ENCODE results near the gene KCTD14.
"Not testable (repeated sequence)": the region's sequence is repeated elsewhere in the genome, so short reads cannot be mapped to it uniquely, and the experiment has no call there.

The KCTD14 gene

GRCh38 chr11:78028423-78028822, 5.3 kb upstream of the KCTD14 start:
- not testable (repeated sequence) for ATAC-seq (replicated peaks)

GRCh38 chr11:78027759-78028158, 4.7 kb upstream of the KCTD14 start:
- H3K27ac Mint-ChIP-seq: no peak overlapping the region
- ATAC-seq (replicated peaks) (no peak), DNase-seq (no peak)
- H3K27me3 Mint-ChIP-seq: peaks cover 4 to 18% of the 10 kb centered on the region in 2 donors
- no peaks in the 10 kb centered on the region for H3K4me1 Mint-ChIP-seq (ENCODE audit: low read depth in 2 of 2)
- H3K36me3 Mint-ChIP-seq (ENCODE audit: insufficient read depth): no peaks in the 10 kb centered on the region
- H3K9me3 Mint-ChIP-seq: no peaks in the 10 kb centered on the region
- no peak overlapping the region for H3K4me3 Mint-ChIP-seq

More at GRCh38 chr11:78028423-78028822, 5.3 kb upstream of the KCTD14 start:
- H3K4me1 Mint-ChIP-seq (ENCODE audit: low read depth in 2 of 2); H3K4me3 Mint-ChIP-seq; H3K9me3 Mint-ChIP-seq; H3K27ac Mint-ChIP-seq; DNase-seq; H3K36me3 Mint-ChIP-seq (ENCODE audit: insufficient read depth): not testable (repeated sequence)
- H3K27me3 Mint-ChIP-seq: peaks cover 0 to 13% of the 10 kb centered on the region in 2 donors

DNA sequence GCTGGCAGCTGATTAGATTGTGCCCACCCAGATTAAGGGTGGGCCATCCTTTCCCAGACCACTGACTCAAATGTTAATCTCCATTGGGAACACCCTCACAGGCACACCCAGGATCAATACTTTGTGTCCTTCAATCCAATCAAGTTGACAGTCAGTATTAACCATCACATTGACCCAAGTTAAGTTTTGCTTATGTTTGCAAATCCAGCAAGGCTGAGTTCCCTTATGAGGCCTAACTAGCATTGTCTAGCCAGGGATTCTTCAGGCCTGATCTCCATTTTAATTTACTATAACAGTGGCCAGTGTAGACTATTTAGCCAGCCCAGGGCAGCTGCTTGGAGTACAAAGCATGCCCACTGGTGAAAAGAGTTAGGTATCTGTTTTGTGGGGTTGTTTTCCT, 2.3 kb upstream of the KCTD14 start:
- H3K27me3 Mint-ChIP-seq: peaks cover 16 to 33% of the 10 kb centered on the region in 2 donors
- H3K4me1 Mint-ChIP-seq (ENCODE audit: low read depth in 2 of 2): peaks cover 0 to 2% of the 10 kb centered on the region in 2 donors
- H3K36me3 Mint-ChIP-seq (ENCODE audit: insufficient read depth): no peaks in the 10 kb centered on the region
- H3K4me3 Mint-ChIP-seq: no peak overlapping the region
- no peak overlapping the region for H3K27ac Mint-ChIP-seq
- H3K9me3 Mint-ChIP-seq: no peaks in the 10 kb centered on the region
- ATAC-seq (replicated peaks): no peak
- DNase-seq: no peak

GRCh38 chr11:78023426-78023825, 350 bp upstream of the KCTD14 start:
- H3K36me3 Mint-ChIP-seq (ENCODE audit: insufficient read depth): no peaks in the 10 kb centered on the region
- no peak for ATAC-seq (replicated peaks)
- no peaks in the 10 kb centered on the region for H3K9me3 Mint-ChIP-seq
- no peak overlapping the region for H3K4me3 Mint-ChIP-seq
- no peak for DNase-seq
- H3K27me3 Mint-ChIP-seq: peaks cover 16 to 33% of the 10 kb centered on the region in 2 donors
- H3K4me1 Mint-ChIP-seq (ENCODE audit: low read depth in 2 of 2): peaks cover 0 to 2% of the 10 kb centered on the region in 2 donors
- no peak overlapping the region for H3K27ac Mint-ChIP-seq

- H3K27me3 Mint-ChIP-seq: peaks cover 16 to 33% of the 10 kb centered on the region in 2 donors
- H3K27ac Mint-ChIP-seq: no peak overlapping the region
- H3K4me3 Mint-ChIP-seq: no peak overlapping the region
- no peaks in the 10 kb centered on the region for H3K36me3 Mint-ChIP-seq (ENCODE audit: insufficient read depth)
- no peaks in the 10 kb centered on the region for H3K9me3 Mint-ChIP-seq
- no peak for ATAC-seq (replicated peaks)
- peaks cover 0 to 2% of the 10 kb centered on the region in 2 donors for H3K4me1 Mint-ChIP-seq (ENCODE audit: low read depth in 2 of 2)
- DNase-seq: no peak
These were observed 1.5 kb downstream of the KCTD14 start for GRCh38 chr11:78021611-78022010.

DNA sequence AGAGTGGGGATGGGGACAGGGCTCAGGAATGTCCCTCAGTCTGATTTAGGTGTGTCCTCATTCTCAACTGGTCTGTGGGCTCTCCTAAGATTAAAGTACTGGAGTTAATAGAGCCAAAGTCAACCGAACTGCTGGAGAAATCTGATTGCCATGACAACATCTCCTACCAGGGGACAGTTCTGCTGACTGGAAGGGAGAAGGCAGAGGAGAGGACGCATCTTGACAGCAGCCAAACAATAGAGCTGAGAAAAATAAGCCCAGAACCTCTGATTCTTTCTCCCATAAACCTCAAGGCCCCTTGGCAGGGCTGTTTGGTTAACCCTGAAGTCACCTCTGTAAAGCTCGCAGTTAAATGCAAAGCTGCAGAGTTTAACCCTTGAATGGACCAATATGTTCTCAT, 2.8 kb downstream of the KCTD14 start:
- H3K27me3 Mint-ChIP-seq: peaks cover 16 to 28% of the 10 kb centered on the region in 2 donors
- H3K4me1 Mint-ChIP-seq (ENCODE audit: low read depth in 2 of 2): peaks cover 0 to 2% of the 10 kb centered on the region in 2 donors
- DNase-seq (no peak), ATAC-seq (replicated peaks) (no peak)
- H3K4me3 Mint-ChIP-seq: no peak overlapping the region
- H3K27ac Mint-ChIP-seq: no peak overlapping the region
- H3K36me3 Mint-ChIP-seq (ENCODE audit: insufficient read depth): no peaks in the 10 kb centered on the region
- H3K9me3 Mint-ChIP-seq: no peaks in the 10 kb centered on the region

- DNase-seq (no peak), ATAC-seq (replicated peaks) (no peak)
- Mint-ChIP-seq H3K9me3 (no peaks in the 10 kb centered on the region), H3K4me1 (ENCODE audit: low read depth in 2 of 2) (peaks cover 0 to 2% of the 10 kb centered on the region in 2 donors), H3K36me3 (ENCODE audit: insufficient read depth) (no peaks in the 10 kb centered on the region), H3K27ac (no peak overlapping the region), H3K27me3 (peaks cover 16 to 28% of the 10 kb centered on the region in 2 donors), H3K4me3 (no peak overlapping the region)
These were observed 3.3 kb downstream of the KCTD14 start for GRCh38 chr11:78019808-78020207.

DNA sequence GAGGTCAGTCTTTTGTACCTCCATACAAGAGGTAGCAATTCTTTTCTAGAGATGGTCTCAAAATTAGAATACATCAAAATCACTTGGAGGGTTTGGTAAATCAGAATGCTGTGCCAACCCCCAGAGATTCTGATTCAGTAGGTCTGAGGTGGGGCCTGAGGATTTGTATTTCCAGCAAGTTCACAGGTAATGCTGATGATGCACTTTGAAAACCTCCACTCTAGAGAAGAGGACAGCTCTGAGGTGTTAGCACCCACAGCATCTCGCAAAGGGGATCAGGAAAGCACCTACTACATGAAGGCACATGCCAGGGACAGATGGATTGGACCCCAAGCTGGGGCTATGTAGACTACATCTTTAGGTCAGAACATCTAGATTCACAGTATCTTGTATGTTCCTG, 7.2 kb downstream of the KCTD14 start:
- H3K4me3 Mint-ChIP-seq: no peak overlapping the region
- DNase-seq (no peak), ATAC-seq (replicated peaks) (no peak)
- no peaks in the 10 kb centered on the region for H3K27me3 Mint-ChIP-seq
- H3K9me3 Mint-ChIP-seq: no peaks in the 10 kb centered on the region
- H3K4me1 Mint-ChIP-seq (ENCODE audit: low read depth in 2 of 2): no peaks in the 10 kb centered on the region
- no peaks in the 10 kb centered on the region for H3K36me3 Mint-ChIP-seq (ENCODE audit: insufficient read depth)
- H3K27ac Mint-ChIP-seq: no peak overlapping the region

DNA sequence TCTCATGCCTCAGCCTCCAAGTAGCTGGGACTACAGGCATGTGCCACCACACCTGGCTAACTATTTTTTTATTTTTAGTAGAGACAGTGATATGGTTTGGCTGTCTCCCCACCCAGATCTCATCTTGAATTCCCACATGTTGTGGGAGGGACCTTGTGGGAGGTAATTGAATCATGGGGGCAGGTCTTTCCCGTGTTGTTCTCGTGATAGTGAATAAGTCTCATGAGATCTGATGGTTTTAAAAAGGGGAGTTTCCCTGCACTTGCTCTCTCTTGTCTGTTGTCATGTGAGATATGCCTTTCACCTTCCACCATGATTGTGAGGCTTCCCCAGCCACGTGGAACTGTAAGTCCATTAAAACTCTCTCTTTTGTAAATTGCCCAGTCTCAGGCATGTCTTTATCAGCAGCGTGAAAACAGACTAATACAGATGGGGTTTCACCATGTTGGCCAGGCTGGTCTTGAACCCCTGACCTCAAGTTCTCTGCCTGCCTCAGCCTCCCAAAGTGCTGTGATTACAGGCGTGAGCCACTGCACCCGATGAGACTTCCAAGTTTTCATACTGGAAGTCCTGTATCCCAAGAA, 8.0 kb downstream of the KCTD14 start:
- not testable (repeated sequence) for H3K4me1 Mint-ChIP-seq (ENCODE audit: low read depth in 2 of 2); H3K36me3 Mint-ChIP-seq (ENCODE audit: insufficient read depth); H3K4me3 Mint-ChIP-seq; H3K27me3 Mint-ChIP-seq; DNase-seq; H3K27ac Mint-ChIP-seq; H3K9me3 Mint-ChIP-seq; ATAC-seq (replicated peaks)

GRCh38 chr11:78011301-78011700, 11.8 kb downstream of the KCTD14 start:
- no peaks in the 10 kb centered on the region for H3K36me3 Mint-ChIP-seq (ENCODE audit: insufficient read depth)
- no peaks in the 10 kb centered on the region for H3K4me1 Mint-ChIP-seq (ENCODE audit: low read depth in 2 of 2)
- H3K9me3 Mint-ChIP-seq: no peaks in the 10 kb centered on the region
- H3K27me3 Mint-ChIP-seq: peaks cover 0 to 12% of the 10 kb centered on the region in 2 donors
- no peak overlapping the region for H3K4me3 Mint-ChIP-seq
- H3K27ac Mint-ChIP-seq: no peak overlapping the region
- ATAC-seq (replicated peaks) (no peak), DNase-seq (no peak)

- ATAC-seq (replicated peaks) (no peak), DNase-seq (no peak)
- H3K4me1 Mint-ChIP-seq (ENCODE audit: low read depth in 2 of 2): no peaks in the 10 kb centered on the region
- H3K27me3 Mint-ChIP-seq: peaks cover 0 to 17% of the 10 kb centered on the region in 2 donors
- H3K9me3 Mint-ChIP-seq: no peaks in the 10 kb centered on the region
- no peak overlapping the region for H3K4me3 Mint-ChIP-seq
- no peaks in the 10 kb centered on the region for H3K36me3 Mint-ChIP-seq (ENCODE audit: insufficient read depth)
- no peak overlapping the region for H3K27ac Mint-ChIP-seq
These were observed 12.3 kb downstream of the KCTD14 start for GRCh38 chr11:78010755-78011154.

DNA sequence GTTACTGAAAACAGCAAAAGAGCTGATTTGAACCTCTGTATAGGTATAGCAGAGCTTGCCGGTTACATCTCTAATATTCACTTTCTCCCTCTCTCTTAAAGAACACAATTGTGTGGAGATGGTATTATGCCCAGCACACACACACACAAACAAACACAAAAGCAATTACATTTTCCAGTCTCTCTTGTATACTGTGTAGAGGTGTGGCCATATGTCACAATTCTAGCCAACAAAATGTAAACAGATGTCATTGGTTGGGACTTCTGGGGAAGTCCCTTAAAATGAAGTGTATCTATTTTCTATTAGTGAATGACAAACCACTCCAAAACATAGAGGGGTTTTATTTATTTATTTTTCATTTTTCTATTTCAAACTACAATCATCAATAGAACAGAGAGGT, 12.8 kb downstream of the KCTD14 start:
- Mint-ChIP-seq H3K4me3 (no peak overlapping the region), H3K9me3 (no peaks in the 10 kb centered on the region), H3K4me1 (ENCODE audit: low read depth in 2 of 2) (no peaks in the 10 kb centered on the region), H3K27me3 (peaks cover 0 to 17% of the 10 kb centered on the region in 2 donors), H3K36me3 (ENCODE audit: insufficient read depth) (no peaks in the 10 kb centered on the region), H3K27ac (no peak overlapping the region)
- ATAC-seq (replicated peaks) (no peak), DNase-seq (no peak)

DNA sequence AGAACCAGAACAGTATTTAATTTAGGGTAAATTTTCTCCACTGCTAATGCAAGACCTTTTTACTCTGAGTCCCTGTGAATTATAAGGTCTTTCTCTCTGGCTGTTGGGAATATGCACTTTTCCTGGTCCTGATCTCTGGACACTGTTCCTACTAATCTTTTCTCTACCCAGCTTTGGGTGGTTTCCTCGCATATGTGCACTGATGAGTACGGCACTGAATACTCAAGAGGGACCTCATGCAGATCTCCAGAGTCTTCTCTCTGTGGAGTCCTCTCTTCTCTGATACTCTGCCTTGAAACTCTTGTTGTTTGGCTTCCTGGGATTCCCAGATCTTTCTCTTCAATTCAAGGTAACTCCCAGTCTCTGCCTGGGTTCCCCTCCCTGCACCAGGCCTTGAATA, 14.0 kb downstream of the KCTD14 start:
- Mint-ChIP-seq H3K27ac (no peak overlapping the region), H3K36me3 (ENCODE audit: insufficient read depth) (no peaks in the 10 kb centered on the region)

GRCh38 chr11:78000193-78000592, 22.9 kb downstream of the KCTD14 start:
- peak; percentile 83 for ATAC-seq (replicated peaks)
- Mint-ChIP-seq H3K9me3 (no peaks in the 10 kb centered on the region), H3K27me3 (peaks cover 5 to 8% of the 10 kb centered on the region in 2 donors), H3K4me1 (ENCODE audit: low read depth in 2 of 2) (peaks cover 8% of the 10 kb centered on the region in 2 donors), H3K36me3 (ENCODE audit: insufficient read depth) (no peaks in the 10 kb centered on the region), H3K4me3 (no peak overlapping the region), H3K27ac (peak overlapping the region in 1 of 2 donors; percentile 23)
- peak; percentile 13 to 39 (median 25) for DNase-seq

More for the DNA sequence above, 14.0 kb downstream of the KCTD14 start:
- DNase-seq (no peak), ATAC-seq (replicated peaks) (no peak)
- Mint-ChIP-seq H3K4me1 (ENCODE audit: low read depth in 2 of 2) (no peaks in the 10 kb centered on the region), H3K9me3 (no peaks in the 10 kb centered on the region), H3K27me3 (peaks cover 0 to 17% of the 10 kb centered on the region in 2 donors), H3K4me3 (no peak overlapping the region)

Data from effector memory CD8-positive, alpha-beta T cell (primary cell).